ENCODE measurements around the gene DUSP6. TPM values are rescaled to one million over a fixed set of nuclear protein-coding genes. Genes with fewer than 3 reads are reported as not detected.

The DUSP6 gene
- total RNA-seq, 1 donor from 2014 or later = 216 TPM

GRCh38 chr12:89334548-89335169 is 17.6 kb downstream of the DUSP6 start:
- DNase-seq (ENCODE audit: extremely low read depth, low read depth, low spot score) = no peak

DNA sequence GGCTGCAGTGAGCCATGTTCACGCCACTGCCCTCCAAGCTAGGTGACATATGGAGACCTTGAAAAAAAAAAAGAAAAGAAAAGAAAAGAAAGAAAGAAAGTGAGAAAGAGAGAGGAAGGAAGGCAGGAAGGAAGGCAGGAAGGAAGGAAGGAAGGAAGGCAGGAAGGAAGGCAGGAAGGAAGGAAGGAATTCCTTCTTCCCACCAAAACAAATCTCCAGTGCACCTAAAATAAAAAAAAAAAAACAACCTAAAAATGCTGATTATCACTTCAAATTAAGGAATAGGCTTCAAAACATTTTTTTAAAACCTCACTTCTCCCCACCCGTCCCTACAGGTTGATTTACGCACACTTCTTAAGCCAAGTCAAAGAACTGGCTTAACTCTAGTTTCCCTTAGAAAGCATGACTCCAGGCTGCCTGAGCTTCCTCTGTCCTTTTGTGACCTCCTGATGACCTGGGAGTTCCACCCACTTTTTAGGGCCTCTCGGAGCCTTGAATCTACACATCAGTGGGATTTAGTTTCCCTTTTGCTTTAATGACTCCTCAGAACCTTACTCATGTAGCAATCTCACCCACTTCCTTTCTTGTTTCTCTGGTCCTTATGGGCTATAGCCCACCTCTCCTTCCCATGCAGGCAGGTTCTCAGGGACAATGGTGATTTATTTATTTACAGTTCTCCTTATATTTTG is 18.6 kb downstream of the DUSP6 start:
- no peak for DNase-seq (ENCODE audit: extremely low read depth, low read depth, low spot score)

DNA sequence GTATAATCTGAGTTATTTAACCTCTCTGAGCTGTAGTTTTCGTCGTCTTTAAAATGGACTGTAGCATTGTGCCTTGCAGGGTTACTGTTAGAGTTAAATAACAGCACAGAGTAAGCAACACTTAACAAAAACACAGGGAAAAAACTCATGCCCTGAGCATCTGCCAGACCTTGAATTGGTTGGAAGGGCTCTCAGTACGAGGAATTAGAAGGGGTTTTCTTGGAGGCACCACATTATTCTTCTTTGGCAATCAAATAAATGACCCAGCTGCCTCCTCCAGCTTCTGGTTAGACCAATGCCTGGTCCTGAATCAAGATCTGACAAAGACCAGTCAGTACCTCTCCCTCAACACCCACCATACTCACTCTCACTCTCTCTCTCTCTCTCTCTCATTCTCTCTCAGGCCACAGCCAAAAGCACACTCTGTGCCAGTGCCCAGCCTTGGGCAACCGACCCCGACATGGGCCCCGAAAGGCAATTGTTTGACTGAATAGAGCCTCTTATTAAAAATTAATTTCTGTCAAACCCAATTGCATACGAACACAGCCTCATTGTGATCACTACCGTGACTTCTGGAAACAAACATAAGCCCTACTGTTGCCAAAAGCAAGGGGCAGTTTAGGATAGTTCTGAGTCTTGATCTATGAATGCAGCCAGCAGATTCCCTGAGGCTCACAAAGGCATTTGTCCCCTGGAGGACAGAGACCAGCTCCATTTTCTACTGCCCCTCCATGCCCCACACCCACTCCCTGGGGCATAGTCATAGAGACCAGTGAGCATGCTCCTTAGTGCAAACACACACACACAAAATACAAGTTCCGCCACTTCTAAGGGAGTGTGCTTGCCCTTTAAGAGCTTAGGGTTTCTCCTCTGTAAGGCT is 23.9 kb downstream of the DUSP6 start:
- DNase-seq (ENCODE audit: extremely low read depth, low read depth, low spot score) = no peak

- no peak for DNase-seq (ENCODE audit: extremely low read depth, low read depth, low spot score)
Observed at GRCh38 chr12:89327486-89328094, 24.7 kb downstream of the DUSP6 start.

GRCh38 chr12:89326239-89327040 is 25.9 kb downstream of the DUSP6 start:
- DNase-seq (ENCODE audit: extremely low read depth, low read depth, low spot score) = no peak

DNA sequence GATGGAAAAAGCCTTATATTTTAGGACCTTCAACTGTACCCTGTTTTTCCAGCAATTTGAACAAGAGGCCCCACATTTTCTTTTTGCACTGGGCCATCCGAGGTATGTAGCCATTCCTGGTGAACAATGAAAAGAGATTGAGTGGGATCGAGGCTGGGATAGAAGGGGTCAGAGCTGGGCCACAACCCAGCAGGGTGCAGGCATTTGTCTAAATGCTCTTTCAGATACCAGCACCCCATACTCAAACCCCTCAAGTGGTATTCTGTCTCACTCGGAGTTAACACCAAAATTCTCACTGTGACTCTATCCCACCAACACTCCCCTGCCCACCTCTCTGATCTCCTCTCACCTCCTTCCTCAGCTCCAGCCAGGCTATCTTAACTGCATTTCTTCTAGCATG is 26.8 kb downstream of the DUSP6 start:
- no peak for DNase-seq (ENCODE audit: extremely low read depth, low read depth, low spot score)

DNA sequence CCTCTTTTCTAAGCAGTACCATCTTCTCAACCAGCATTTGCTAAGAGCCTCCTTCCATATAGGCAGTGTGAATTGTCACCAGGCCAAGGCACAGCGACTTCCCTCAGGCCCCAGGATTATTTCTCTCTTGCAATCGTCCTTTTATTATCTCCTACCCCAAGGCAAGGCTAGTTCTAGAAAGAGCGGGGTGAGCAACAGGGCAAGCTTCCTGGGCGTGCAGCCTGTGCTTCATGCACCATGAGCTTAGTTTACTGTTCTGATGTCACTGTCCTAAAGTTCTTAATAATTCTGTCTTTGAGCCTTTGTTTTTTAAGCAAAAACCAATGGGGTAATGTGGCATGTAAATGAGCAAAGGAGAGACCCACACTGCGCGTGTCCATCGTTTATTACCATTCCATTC is 27.9 kb downstream of the DUSP6 start:
- DNase-seq (ENCODE audit: extremely low read depth, low read depth, low spot score) = no peak

- no peak for DNase-seq (ENCODE audit: extremely low read depth, low read depth, low spot score)
Observed at GRCh38 chr12:89323568-89324218, 28.6 kb downstream of the DUSP6 start.

GRCh38 chr12:89320735-89321134 is 31.6 kb downstream of the DUSP6 start:
- DNase-seq (ENCODE audit: extremely low read depth, low read depth, low spot score) = no peak

GRCh38 chr12:89319606-89320005 is 32.7 kb downstream of the DUSP6 start:
- no peak for DNase-seq (ENCODE audit: extremely low read depth, low read depth, low spot score)

DNA sequence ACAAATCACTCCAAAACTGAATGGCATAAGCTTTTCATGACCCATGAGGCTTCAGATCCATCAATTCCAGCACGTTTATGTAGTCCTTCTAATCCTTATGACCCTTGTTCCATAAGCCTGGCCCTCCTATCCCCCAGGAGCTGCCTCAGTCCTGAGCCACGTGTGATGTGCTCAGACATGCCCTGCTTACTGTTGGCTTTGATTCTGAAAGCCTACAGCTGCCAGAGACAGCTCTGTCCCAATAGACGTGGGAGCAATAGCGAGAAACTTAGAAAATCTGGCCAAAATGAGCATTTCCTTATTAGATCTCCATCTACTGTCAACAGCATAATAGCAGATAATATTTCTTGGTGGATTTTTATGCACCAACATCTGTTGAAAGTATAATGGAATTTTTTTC is 33.2 kb downstream of the DUSP6 start:
- DNase-seq (ENCODE audit: extremely low read depth, low read depth, low spot score) = no peak

DNA sequence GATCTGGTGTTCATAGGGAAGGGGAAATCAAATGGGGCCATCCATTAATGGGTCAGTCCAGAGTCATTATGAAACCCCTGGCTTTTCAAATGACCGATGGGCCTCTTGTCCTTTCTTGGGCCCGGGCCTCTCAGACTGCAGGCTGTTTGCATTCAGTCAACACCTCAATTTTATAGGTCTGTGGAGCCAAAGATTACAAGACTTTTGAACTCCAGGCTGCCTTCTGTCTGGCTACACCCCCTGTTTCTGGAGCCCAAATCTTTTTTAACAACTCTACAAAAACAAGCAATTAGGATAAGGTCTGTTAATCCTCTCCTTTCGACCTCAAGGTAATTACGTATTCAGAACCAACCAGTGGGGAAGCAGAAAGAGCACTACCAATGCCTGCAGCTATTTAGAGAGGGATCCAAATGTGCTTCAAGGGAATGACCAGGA is 35.6 kb downstream of the DUSP6 start:
- no peak for DNase-seq (ENCODE audit: extremely low read depth, low read depth, low spot score)

- DNase-seq (ENCODE audit: extremely low read depth, low read depth, low spot score) = no peak
Observed at GRCh38 chr12:89314060-89314761, 38.1 kb downstream of the DUSP6 start.

GRCh38 chr12:89311703-89312293 is 40.5 kb downstream of the DUSP6 start:
- DNase-seq (ENCODE audit: extremely low read depth, low read depth, low spot score) = no peak

GRCh38 chr12:89309815-89310214 is 42.5 kb downstream of the DUSP6 start:
- no peak for DNase-seq (ENCODE audit: extremely low read depth, low read depth, low spot score)

DNA sequence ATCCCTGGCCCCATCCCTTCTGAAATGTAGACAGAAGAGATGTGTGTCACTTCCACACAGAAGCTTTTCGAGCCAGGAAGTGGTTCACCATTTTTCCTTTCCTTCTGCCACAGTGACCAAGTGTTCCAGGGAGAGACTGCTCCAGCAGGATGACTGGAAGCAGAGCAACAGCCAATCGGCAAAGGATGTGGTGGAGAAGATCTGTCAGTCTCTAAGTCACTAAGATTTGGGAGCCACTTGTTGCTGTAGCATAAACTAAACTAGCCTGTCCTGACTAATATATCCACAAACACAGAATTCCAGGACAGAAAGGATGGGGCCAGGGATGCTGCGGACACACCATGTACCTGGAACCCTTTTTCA is 42.9 kb downstream of the DUSP6 start:
- no peak for DNase-seq (ENCODE audit: extremely low read depth, low read depth, low spot score)

DNA sequence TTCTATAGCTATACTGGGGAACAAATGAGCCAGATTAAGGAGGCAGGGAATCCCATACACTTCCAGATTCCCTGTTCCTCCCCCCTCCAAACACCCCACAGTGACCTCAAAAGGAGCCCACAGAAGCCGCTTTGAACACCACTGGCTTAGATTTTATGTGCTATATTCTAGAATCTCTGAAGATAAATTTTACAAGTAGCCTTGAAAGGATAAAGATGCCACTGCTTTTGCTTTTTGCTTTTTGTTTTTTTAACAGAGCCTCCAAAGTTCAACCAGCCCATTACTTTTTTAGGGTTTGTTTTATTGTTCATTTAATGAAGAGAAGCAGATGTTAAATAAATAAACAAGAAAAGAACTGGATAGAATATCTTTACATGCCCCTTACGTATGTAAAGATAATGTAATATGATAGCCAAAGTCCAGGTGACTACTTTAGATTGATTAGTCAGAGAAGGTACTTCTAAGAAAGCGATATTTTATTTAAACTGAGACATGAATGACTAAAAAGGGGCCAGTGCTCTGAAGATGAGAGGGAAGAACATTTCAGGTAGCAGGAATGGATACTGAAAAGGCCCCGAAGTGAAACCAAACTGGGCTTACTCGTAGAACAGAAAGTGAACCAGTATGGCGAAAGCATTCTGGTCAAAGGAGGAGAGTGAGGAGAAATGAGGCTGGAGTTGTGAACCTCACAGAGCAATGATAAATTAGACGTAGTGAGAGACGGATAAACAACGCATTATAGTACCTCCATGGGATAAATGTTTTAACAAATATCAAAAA is 44.6 kb downstream of the DUSP6 start:
- DNase-seq (ENCODE audit: extremely low read depth, low read depth, low spot score) = no peak

DNA sequence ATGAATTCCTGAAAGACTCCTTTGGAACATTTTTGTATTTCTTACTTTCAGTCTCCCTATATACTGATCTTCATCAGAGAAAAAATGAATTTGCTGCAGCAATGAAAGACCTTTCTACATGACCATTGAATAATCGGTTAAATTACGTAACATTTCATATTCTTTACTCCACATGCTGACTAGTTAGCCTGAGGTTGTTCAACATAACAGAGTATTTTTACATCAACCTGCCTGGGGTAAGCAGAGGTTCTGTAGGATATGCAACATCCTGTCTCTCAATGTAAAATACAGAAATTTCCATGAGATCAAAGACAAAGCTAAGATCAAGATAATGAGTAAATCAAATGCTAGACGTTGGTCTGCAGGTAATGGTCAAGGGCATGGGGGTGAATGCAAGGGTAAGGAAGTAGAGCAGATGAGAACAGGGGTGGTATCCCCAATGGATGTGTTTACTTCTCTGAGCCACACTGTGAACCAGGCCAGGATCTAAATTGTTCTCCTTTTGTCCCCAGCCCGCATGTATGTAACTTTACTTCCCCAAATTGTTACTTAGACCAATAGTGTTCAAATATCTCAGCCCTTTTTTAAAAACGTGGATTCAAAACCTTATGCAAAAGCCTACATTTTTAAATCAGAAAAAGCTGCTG is 45.4 kb downstream of the DUSP6 start:
- no peak for DNase-seq (ENCODE audit: extremely low read depth, low read depth, low spot score)

All from glomerular endothelial cell (primary cell).